GM10266 (cell line): ENCODE results near the gene NAGLU.
"Not testable (repeated sequence)": the region's sequence is repeated elsewhere in the genome, so short reads cannot be mapped to it uniquely, and the experiment has no call there.

Experiments
- DNase-seq: peaks from one replicate; pipeline ENCODE4 v3.0.0; 2012; ENCODE audit errors: extremely low spot score
- TF ChIP-seq, protein P1 (sequence below): IDR thresholded peaks from 2 replicates; pipeline ENCODE4 v1.5.1; 2012; ENCODE audit warnings: mild to moderate bottlenecking, low read depth; ENCODE audit not compliant: control insufficient read depth, insufficient read depth; ENCODE audit errors: missing control alignments

Gene NAGLU

DNA sequence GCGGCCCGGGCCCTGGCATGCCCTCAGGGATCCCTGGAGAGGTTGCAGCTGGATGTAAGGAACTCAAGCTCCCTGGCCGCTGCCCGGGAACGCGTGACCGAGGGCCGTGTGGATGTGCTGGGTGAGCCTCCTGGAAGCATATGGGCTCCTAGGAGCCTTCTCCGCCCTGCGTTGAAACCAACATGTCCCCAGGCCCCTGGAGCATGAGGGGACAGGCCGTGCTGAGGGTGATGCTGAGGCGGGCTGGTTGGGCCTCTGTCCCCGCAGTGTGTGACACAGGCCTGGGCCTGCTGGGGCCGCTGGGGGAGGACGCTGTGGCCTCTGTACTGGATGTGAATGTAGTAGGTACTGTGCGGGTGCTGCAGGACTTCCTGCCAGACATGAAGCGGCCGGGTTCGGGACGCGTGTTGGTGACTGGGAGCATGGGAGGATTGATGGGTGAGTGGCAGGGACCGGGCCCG is 11.0 kb downstream of the NAGLU start:
- DNase-seq, result no peak
- TF ChIP-seq, protein P1, sequence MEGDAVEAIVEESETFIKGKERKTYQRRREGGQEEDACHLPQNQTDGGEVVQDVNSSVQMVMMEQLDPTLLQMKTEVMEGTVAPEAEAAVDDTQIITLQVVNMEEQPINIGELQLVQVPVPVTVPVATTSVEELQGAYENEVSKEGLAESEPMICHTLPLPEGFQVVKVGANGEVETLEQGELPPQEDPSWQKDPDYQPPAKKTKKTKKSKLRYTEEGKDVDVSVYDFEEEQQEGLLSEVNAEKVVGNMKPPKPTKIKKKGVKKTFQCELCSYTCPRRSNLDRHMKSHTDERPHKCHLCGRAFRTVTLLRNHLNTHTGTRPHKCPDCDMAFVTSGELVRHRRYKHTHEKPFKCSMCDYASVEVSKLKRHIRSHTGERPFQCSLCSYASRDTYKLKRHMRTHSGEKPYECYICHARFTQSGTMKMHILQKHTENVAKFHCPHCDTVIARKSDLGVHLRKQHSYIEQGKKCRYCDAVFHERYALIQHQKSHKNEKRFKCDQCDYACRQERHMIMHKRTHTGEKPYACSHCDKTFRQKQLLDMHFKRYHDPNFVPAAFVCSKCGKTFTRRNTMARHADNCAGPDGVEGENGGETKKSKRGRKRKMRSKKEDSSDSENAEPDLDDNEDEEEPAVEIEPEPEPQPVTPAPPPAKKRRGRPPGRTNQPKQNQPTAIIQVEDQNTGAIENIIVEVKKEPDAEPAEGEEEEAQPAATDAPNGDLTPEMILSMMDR, result no peak

GRCh38 chr17:42547698-42548069 is 11.6 kb downstream of the NAGLU start:
- DNase-seq, result no peak
- TF ChIP-seq, protein P1, result no peak

DNA sequence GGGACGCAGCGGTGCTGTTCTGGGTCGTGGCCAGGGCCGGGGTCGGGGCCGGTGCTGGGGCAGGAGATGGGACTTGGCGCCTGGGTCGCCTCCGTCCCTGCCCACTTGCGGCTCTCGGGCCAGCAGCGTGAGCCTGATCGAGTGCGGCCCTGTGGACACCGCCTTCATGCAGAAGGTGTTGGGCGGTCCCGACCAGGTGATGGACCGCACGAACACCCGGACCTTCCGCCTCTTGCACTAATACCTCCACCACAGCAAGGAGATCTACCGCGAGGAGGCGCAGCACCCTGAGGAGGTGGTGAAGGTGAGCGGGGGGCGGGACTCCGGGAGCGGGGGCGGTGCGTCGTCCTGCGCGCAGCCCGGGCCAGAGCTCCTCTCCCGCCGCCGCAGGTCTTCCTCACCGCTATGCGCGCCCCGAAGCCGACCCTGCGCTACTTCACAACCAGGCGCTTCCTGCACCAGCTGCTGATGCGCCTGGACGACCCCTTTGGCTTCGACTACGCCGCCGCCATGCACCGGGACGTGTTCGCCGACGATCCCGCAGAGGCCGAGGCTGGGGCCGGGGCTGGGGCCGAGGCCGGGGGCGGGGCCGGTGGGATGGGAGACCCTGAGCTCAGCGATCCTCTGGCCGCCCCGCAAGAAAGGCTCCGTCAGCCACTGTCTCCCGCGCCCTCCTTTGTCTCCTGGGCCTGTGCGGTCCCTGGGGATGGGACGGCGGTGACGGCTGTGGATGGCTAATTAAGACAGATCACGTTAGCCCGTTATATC is 12.2 kb downstream of the NAGLU start:
- TF ChIP-seq, protein P1, result peak; percentile 79
- peak; percentile 93 for DNase-seq

- TF ChIP-seq, protein P1, result no peak
- no peak for DNase-seq
These were observed 13.1 kb downstream of the NAGLU start for GRCh38 chr17:42548993-42549755.

DNA sequence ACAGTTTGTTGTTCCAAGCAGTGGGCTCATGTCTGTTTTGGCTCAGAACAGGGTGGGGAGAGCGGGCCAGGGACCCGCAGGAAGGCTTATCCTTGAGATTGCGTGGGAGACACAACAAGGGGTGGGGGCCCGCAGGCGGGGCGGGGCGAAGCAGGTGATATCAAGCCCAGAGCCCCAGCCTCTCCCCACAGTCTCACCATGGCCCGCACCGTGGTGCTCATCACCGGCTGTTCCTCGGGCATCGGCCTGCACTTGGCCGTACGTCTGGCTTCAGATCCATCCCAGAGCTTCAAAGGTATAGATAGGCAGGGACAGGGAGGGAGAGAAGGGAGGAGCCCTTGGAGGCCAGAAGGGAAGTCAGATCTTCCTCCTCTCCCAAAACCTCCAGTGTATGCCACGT is 16.7 kb downstream of the NAGLU start, which contains the start of gene HSD17B1:
HSD17B1 (plus strand) TSS at position 188 of the 400 bp plus-strand sequence; CDS start at position 199, 11 bp downstream.
- DNase-seq, result not testable (repeated sequence)

- TF ChIP-seq, protein P1, result no peak
- no peak for DNase-seq
These were observed 17.2 kb downstream of the NAGLU start for GRCh38 chr17:42553161-42553818.

- no peak for DNase-seq
- TF ChIP-seq, protein P1, result peak; percentile 0
These were observed 17.8 kb downstream of the NAGLU start for GRCh38 chr17:42553866-42554249.
